DMS153 treated with DMSO at 0.1 percent for 48 hours (cell line): ENCODE results near the gene CRYZ.
"Not testable (repeated sequence)": the region's sequence is repeated elsewhere in the genome, so short reads cannot be mapped to it uniquely, and the experiment has no call there.

Experiments
- DNase-seq: peaks from one replicate; lab custom pipeline; 2025; ENCODE audit not compliant: unreplicated experiment; lab: John Stamatoyannopoulos, UW

The CRYZ gene

DNA sequence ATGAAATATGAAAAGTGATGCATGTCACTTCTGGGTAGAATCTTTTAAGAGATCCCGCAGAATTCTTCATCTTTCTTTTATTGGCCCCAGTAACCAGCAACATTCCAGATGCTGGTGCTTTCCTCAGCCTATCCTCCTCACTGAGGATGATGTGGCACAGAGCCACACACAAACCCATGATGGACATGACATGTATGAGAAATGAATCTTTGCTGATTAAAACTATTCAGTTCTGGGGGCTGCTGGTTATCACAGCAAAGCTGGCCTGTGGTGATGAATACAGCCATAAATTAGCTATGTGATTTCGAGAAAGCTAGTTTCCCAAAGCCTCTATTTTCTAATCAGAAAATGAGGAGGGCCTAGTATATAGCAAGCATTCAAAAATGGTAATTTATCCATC, 51.0 kb downstream of the CRYZ start:
- no peak for DNase-seq

- no peak for DNase-seq
These were observed 51.4 kb downstream of the CRYZ start for GRCh38 chr1:74681449-74681848.

DNA sequence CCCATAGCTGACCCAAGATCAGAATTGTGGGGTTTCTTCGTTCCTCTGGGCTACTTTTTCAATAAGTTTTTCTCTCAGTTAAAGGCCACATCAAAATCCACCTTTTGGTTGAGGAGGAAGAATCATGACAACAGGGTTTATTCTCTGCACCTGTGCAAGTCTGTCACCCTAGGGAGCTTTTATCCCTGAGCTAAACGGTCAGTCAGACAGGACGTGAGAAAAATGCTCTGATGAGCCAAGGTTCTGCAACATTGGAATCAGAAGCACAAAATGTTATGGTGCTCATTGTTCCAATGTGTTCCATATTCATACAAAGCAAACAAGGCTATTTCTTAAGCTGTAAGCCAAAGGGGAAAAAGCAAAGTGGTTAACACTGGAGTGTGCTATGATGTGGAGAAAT, 51.8 kb downstream of the CRYZ start:
- no peak for DNase-seq

GRCh38 chr1:74679811-74680210, 53.0 kb downstream of the CRYZ start:
- DNase-seq, result no peak

- DNase-seq, result no peak
These were observed 54.9 kb downstream of the CRYZ start for GRCh38 chr1:74677926-74678325.

DNA sequence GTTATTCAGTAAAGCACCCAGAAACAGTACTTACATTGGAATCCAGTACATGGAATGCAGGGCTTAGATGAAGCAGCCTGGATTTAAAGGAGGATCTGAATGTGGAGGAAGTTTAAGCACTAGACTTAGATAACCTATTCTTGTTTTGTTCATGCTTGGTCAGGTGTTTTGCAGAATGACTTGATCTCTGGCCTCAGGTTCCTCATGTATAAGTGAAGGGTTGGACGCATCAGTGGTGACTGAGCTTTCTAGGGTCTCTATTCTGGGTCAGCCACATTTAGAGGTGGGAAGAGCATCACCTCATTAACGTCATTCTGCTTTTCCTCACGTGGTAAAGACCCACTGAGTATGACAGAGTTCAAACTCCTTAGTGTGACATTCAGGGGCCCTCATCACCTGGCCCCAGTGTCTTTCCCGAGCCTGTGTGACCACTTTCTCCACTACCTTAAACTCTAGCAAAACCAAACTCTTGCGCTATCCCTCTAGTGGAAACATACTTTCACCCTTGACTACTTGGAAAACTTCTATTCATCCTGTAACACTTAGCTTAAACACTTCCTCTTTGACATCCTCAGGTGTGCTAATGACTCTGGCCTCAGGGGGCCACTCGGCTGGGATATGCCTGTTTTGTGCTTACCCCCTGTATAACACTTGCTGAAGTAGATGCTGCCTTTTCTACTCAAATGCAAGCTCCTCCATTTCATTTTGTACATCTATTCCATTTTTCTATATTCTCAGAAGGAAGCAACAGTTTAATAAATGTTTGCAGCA, 58.4 kb downstream of the CRYZ start:
- no peak for DNase-seq

DNA sequence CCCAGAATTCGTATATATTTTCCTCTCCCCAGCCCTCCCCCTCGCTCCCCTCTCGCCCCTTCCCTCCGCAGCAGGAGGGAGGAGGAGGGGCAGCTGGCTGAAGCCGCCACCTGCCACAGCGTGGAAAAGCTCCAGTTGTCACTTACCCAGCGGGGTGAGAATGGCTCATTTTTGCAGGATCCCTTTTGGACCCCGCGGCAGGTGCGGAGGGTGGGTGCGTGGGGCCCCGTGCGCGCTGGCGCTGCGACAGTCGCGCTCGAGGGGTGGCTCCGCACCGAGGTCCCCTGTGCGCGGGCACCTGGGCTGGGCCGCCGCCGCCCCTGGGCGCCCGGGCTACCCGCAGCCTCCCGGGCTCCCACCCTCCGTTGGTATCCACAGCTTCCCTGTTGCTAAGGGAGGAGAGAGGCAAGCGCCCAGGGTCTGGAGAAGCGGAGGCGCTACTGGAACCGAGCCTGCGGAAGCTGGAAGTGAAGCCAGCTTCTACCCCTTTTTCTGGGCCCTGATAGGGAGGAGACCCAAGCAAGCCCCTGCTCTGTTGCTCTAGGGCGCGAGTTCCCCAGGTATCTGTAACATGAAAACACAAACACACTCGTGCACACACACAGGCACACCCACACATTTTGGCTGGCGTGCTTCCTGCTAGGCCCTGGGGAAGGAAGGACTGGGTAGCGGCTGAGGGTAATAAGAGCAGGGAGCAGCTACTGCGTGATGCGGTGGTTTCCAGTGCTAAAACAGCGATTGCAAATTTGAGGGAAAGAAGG, 59.3 kb downstream of the CRYZ start, which contains the start of gene ERICH3:
TSS of gene ERICH3 (minus strand) at position 442 of the 761 bp plus-strand sequence. CDS start at position 169, 273 bp downstream.
- DNase-seq, result peak; percentile 56

GRCh38 chr1:74670866-74671265, 62.0 kb downstream of the CRYZ start:
- not testable (repeated sequence) for DNase-seq
